Sigmoid colon (tissue), 4 donors: Measurements from ENCODE around the gene DSE.

Experiments
- CTCF ChIP-seq, 4 experiments: fragments of 450-650 bp in 3 of 4; fragments of 200-600 bp in 1 of 4; IDR thresholded peaks; one replicate each; pipeline ENCODE4 v1.5.1; 2016 to 2019; ENCODE audit warnings: antibody characterized with exemption in 4 of 4, mild to moderate bottlenecking in 3 of 4, moderate library complexity in 2 of 4
- EP300 ChIP-seq, 4 donors: sonication (generic); formaldehyde crosslinking; IDR thresholded peaks; one replicate each; pipeline ENCODE4 v1.6.1; 2017; ENCODE audit warnings: antibody characterized with exemption in 4 of 4
- POLR2A ChIP-seq, 2 donors: fragments of 450-650 bp; IDR thresholded peaks; one replicate each; pipeline ENCODE4 v1.6.1; 2016; ENCODE audit warnings: antibody characterized with exemption in 2 of 2, mild to moderate bottlenecking in 2 of 2, moderate library complexity in 2 of 2
- POLR2AphosphoS5 ChIP-seq, 4 donors: sonication (generic); formaldehyde crosslinking; IDR thresholded peaks; one replicate each; pipeline ENCODE4 v1.6.1; 2017; ENCODE audit warnings: antibody characterized with exemption in 4 of 4

- TF ChIP-seq POLR2A (IDR thresholded peaks at IDR 0.05): no peak
- no peak for TF ChIP-seq CTCF (IDR thresholded peaks at IDR 0.05)
- TF ChIP-seq EP300 (IDR thresholded peaks at IDR 0.05): no peak
- no peak for TF ChIP-seq POLR2AphosphoS5 (IDR thresholded peaks at IDR 0.05)
Observed at GRCh38 chr6:116491610-116492330, 121.0 kb downstream of the DSE start.
